NOMO-1 treated with dmso at 0.1 percent for 144 hours (cell line): ENCODE data around the gene MTA1.

Source experiments
- DNase-seq: peaks from one replicate; lab custom pipeline; 2025; ENCODE audit not compliant: unreplicated experiment; lab: John Stamatoyannopoulos, UW

The MTA1 gene

GRCh38 chr14:105519946-105520698 lies 100.5 kb downstream of the MTA1 start:
- no peak for DNase-seq
